MCF 10A (cell line): ENCODE measurements around the gene CTNNA1. TPM values are rescaled to one million over a fixed set of nuclear protein-coding genes. Genes with fewer than 3 reads are reported as not detected.

ENCODE experiments used
- BruUV-seq: library from RNA; stranded (reverse); fragments of 400-500 nt; replicated peaks from 2 replicates; lab custom pipeline; 2021; lab: Mats Ljungman, UMichigan
- CTCF ChIA-PET: fragments of 300-600 bp; sonication (Branson Sonifier 250); formaldehyde crosslinking; extraction: SDS; loops from one replicate; lab custom pipeline; 2021; ENCODE audit warnings: antibody characterized with exemption, inconsistent platforms; lab: Yijun Ruan, JAX
- POLR2A ChIA-PET: fragments of 300-600, 350-650 bp; sonication (Branson Sonifier 250); formaldehyde crosslinking; extraction: SDS; loops from one replicate; lab custom pipeline; 2020; ENCODE audit warnings: antibody characterized with exemption, inconsistent platforms; lab: Yijun Ruan, JAX
- DNase-seq: peaks from one replicate; pipeline ENCODE4 v3.0.0-alpha.2; 2018; ENCODE audit not compliant: unreplicated experiment
- H3K27ac Mint-ChIP-seq: one replicate; pipeline ENCODE4 v1.8.0; 2022; ENCODE audit warnings: mild to moderate bottlenecking, low read depth, mixed read lengths; ENCODE audit not compliant: unreplicated experiment
- H3K27me3 Mint-ChIP-seq: one replicate; pipeline ENCODE4 v1.8.0; 2022; ENCODE audit warnings: mixed read lengths; ENCODE audit not compliant: insufficient read depth, unreplicated experiment
- H3K36me3 Mint-ChIP-seq: one replicate; pipeline ENCODE4 v1.8.0; 2022; ENCODE audit warnings: mild to moderate bottlenecking, moderate library complexity, mixed read lengths; ENCODE audit not compliant: insufficient read depth, unreplicated experiment
- H3K4me1 Mint-ChIP-seq: one replicate; pipeline ENCODE4 v1.8.0; 2022; ENCODE audit warnings: mixed read lengths; ENCODE audit not compliant: insufficient read depth, unreplicated experiment
- H3K4me3 Mint-ChIP-seq: one replicate; pipeline ENCODE4 v1.8.0; 2022; ENCODE audit warnings: mild to moderate bottlenecking, moderate library complexity, mixed read lengths; ENCODE audit not compliant: unreplicated experiment
- H3K9me3 Mint-ChIP-seq: one replicate; pipeline ENCODE4 v1.8.0; 2022; ENCODE audit warnings: mixed read lengths; ENCODE audit not compliant: unreplicated experiment
- intact Hi-C: fragments of 100-400 bp; cut with micrococcal nuclease; formaldehyde crosslinking; loops from 2 replicates; pipeline ENCODE4 v1.14.1; 2022
- total RNA-seq: library from RNA; stranded (reverse); gene quantifications from 2 replicates; pipeline ENCODE4 v1.2.3, GENCODE V29; 2022
- TF ChIP-seq, protein P1 (sequence below): fragments of 200-600 bp; IDR thresholded peaks from one replicate; pipeline ENCODE4 v1.8.0; 2022; ENCODE audit warnings: antibody characterized with exemption, mild to moderate bottlenecking; ENCODE audit not compliant: unreplicated experiment

The CTNNA1 gene
- total RNA-seq, 1 experiment from 2014 or later = 519 TPM

DNA sequence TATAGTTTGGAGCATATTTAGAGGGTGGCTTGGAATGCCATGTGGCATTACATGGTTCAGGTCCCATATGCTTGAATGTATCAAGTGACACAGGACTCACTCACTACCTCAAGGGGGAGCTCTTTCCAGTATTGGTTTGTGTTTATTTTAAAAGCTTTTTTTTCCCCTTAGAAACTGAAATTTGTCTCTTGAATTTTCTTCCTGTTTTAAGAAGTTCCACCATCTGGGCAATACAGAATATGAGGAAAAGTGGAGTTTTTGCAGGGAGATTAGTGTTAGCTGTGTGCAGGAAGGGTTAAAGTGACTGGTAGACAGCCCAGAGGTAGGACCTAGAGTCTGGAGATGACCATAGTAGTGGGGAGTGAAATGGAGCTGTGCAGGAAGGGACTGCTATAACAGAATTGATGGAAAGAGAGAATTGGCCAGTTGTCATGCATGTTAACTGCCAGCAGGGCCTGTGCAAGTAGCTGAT lies 36.6 kb downstream of the CTNNA1 start:
- H3K9me3 Mint-ChIP-seq = no peaks in the 10 kb centered on the region
- POLR2A ChIA-PET = interaction anchor here (0.7 to 1.7 kb wide), 6 partner anchors 9 to 483 kb away, joined by 3 to 9 read pairs (median 4); no protein-coding TSS in a partner anchor
- H3K27me3 Mint-ChIP-seq = no peaks in the 10 kb centered on the region
- CTCF ChIA-PET = interaction anchor here (0.6 to 2.8 kb wide), 31 partner anchors 8 to 418 kb away, joined by 3 to 25 read pairs (median 5); no protein-coding TSS in a partner anchor
- peaks cover 42% of the 10 kb centered on the region for H3K4me1 Mint-ChIP-seq
- peak; percentile 71 for DNase-seq
- TF ChIP-seq, protein P1, sequence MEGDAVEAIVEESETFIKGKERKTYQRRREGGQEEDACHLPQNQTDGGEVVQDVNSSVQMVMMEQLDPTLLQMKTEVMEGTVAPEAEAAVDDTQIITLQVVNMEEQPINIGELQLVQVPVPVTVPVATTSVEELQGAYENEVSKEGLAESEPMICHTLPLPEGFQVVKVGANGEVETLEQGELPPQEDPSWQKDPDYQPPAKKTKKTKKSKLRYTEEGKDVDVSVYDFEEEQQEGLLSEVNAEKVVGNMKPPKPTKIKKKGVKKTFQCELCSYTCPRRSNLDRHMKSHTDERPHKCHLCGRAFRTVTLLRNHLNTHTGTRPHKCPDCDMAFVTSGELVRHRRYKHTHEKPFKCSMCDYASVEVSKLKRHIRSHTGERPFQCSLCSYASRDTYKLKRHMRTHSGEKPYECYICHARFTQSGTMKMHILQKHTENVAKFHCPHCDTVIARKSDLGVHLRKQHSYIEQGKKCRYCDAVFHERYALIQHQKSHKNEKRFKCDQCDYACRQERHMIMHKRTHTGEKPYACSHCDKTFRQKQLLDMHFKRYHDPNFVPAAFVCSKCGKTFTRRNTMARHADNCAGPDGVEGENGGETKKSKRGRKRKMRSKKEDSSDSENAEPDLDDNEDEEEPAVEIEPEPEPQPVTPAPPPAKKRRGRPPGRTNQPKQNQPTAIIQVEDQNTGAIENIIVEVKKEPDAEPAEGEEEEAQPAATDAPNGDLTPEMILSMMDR = peak; percentile 25
- no TSS peak for BruUV-seq
- H3K4me3 Mint-ChIP-seq = no peak overlapping the region
- no peak overlapping the region for H3K27ac Mint-ChIP-seq
- H3K36me3 Mint-ChIP-seq = peaks cover 58% of the 10 kb centered on the region
- intact Hi-C loops = loop anchor here (1.0 kb wide), 1 partner anchor 472 kb away; no protein-coding TSS in a partner anchor

DNA sequence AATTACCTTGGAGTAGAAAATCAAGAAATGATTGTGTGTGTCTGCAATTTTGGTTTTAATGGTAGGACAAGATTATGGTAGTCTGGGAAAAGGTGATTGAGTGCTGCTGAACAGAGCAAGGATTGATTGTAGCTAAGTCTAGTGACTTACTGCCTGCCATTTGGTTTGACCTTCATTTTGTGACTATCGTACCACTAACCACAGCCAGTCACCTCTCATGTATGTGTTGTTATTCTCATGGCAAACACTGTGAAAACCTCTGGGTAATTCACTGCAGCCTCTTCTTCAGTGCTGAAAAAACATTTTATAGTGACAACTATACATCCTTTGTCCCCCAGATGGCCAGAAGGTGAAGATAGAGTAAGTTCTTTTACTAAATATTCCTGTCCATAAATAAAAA lies 37.5 kb downstream of the CTNNA1 start:
- no peak for DNase-seq
- H3K4me3 Mint-ChIP-seq = no peak overlapping the region
- peaks cover 38% of the 10 kb centered on the region for H3K4me1 Mint-ChIP-seq
- ChIA-PET POLR2A (no interaction called here), CTCF (interaction anchor here (0.6 to 2.8 kb wide), 8 partner anchors 18 to 295 kb away, joined by 4 to 25 read pairs (median 6); no protein-coding TSS in a partner anchor)
- TF ChIP-seq, protein P1 = no peak
- no peak overlapping the region for H3K27ac Mint-ChIP-seq
- peaks cover 52% of the 10 kb centered on the region for H3K36me3 Mint-ChIP-seq
- no peaks in the 10 kb centered on the region for H3K9me3 Mint-ChIP-seq
- intact Hi-C loops = loop anchor here (1.0 kb wide), 1 partner anchor 472 kb away; no protein-coding TSS in a partner anchor
- H3K27me3 Mint-ChIP-seq = no peaks in the 10 kb centered on the region
- BruUV-seq = no TSS peak

DNA sequence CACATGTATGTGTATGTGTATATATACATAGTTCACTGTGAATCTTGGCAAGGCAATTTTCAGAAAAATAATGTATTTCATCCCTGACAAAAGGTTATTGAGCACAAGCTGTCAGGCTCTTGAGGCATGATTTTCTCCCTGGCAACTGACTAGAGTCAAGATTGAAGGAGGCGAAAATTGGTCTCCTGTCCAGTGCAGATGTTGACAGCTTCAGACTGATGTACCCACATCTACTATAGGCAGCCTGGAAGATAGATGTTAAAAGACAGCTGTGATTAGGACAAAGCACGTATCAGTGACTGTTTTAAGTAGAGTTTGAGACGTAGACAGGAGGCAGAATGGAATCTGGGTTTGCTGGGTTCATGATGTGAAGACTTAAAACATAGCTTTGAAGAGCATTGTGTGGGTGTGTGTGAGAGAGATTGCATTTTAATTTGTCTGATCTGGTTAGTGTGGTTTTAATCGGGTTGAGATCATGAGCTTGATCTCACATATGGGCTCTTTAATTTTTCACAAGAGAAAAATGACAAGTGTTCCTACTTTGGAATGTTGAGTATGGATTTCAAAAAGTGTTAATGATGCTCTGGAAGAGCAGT lies 39.1 kb downstream of the CTNNA1 start:
- no TSS peak for BruUV-seq
- TF ChIP-seq, protein P1 = no peak
- H3K27me3 Mint-ChIP-seq = no peaks in the 10 kb centered on the region
- no peak for DNase-seq
- intact Hi-C loops = no loop called here
- ChIA-PET POLR2A (interaction anchor here (0.8 to 1.9 kb wide), 8 partner anchors 8 to 501 kb away, joined by 3 to 5 read pairs (median 4); partner anchors contain the start of gene MATR3), CTCF (interaction anchor here (0.7 to 2.4 kb wide), 12 partner anchors 10 to 468 kb away, joined by 3 to 18 read pairs (median 4); no protein-coding TSS in a partner anchor)
- H3K27ac Mint-ChIP-seq = peak overlapping the region; percentile 26
- no peak overlapping the region for H3K4me3 Mint-ChIP-seq
- H3K36me3 Mint-ChIP-seq = peaks cover 36% of the 10 kb centered on the region
- H3K9me3 Mint-ChIP-seq = no peaks in the 10 kb centered on the region
- H3K4me1 Mint-ChIP-seq = peaks cover 31% of the 10 kb centered on the region

DNA sequence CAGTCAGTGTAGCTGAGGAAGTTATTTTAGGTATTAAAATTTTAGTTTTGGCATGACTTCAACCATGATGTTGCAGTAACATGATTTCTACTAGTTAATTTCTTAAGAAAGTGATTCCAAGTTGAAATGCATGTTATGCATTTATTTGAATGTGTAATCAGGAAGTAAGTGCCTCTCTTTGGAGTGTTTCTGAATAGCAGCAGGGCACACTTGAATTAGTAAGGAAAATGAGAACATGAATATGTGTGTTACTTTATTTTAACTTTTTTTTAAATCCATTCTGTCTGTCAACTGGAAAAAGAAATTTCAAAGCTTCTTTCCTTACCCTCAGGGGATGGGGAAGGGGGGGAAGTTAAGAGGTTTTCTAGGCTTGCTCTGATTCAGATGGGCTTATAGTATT lies 40.4 kb downstream of the CTNNA1 start:
- no TSS peak for BruUV-seq
- Mint-ChIP-seq H3K9me3 (no peaks in the 10 kb centered on the region), H3K4me1 (peaks cover 24% of the 10 kb centered on the region), H3K27ac (no peak overlapping the region), H3K27me3 (no peaks in the 10 kb centered on the region), H3K36me3 (peaks cover 33% of the 10 kb centered on the region), H3K4me3 (no peak overlapping the region)
- intact Hi-C loops = no loop called here
- no peak for DNase-seq
- TF ChIP-seq, protein P1 = no peak
- ChIA-PET POLR2A (interaction anchor here (0.7 to 1.6 kb wide), 4 partner anchors 9 to 500 kb away, joined by 3 to 5 read pairs (median 3); partner anchors contain the start of gene MATR3), CTCF (interaction anchor here (0.6 to 2.4 kb wide), 2 partner anchors 27 to 32 kb away, joined by 3 to 18 read pairs; no protein-coding TSS in a partner anchor)
